Activated CD4-positive, CD25-positive, alpha-beta regulatory T cell treated with anti-CD3 and anti-CD28 coated beads, Interleukin-2, amount 50 U/mL, for 16 hours (primary cell): ENCODE measurements around the gene MBTD1.
"Not testable (repeated sequence)": the region's sequence is repeated elsewhere in the genome, so short reads cannot be mapped to it uniquely, and the experiment has no call there.

Source experiments
- DNase-seq: peaks from one replicate; pipeline ENCODE4 v3.0.0-alpha.2; 2020; ENCODE audit warnings: low read depth, low spot score

MBTD1 gene

GRCh38 chr17:51255673-51256072 is 4.2 kb downstream of the MBTD1 start:
- no peak for DNase-seq

GRCh38 chr17:51251010-51251409 is 8.8 kb downstream of the MBTD1 start:
- DNase-seq: no peak

GRCh38 chr17:51250314-51250840 is 9.5 kb downstream of the MBTD1 start:
- DNase-seq: no peak

GRCh38 chr17:51245535-51245934 is 14.3 kb downstream of the MBTD1 start:
- DNase-seq: no peak

- no peak for DNase-seq
Measured at GRCh38 chr17:51244041-51244440, 15.8 kb downstream of the MBTD1 start.

GRCh38 chr17:51240275-51240674 is 19.6 kb downstream of the MBTD1 start:
- DNase-seq: no peak

- no peak for DNase-seq
Measured at GRCh38 chr17:51238255-51238887, 21.5 kb downstream of the MBTD1 start.

- no peak for DNase-seq
Measured at GRCh38 chr17:51234162-51234561, 25.7 kb downstream of the MBTD1 start.

- no peak for DNase-seq
Measured at GRCh38 chr17:51231999-51232398, 27.9 kb downstream of the MBTD1 start.

GRCh38 chr17:51230306-51230705 is 29.5 kb downstream of the MBTD1 start:
- DNase-seq: no peak

GRCh38 chr17:51229889-51230288 is 30.0 kb downstream of the MBTD1 start:
- DNase-seq: no peak

GRCh38 chr17:51228161-51228560 is 31.7 kb downstream of the MBTD1 start:
- DNase-seq: no peak

GRCh38 chr17:51225523-51225922 is 34.3 kb downstream of the MBTD1 start:
- not testable (repeated sequence) for DNase-seq

GRCh38 chr17:51224402-51225262 is 35.2 kb downstream of the MBTD1 start:
- DNase-seq: no peak

GRCh38 chr17:51221322-51221721 is 38.5 kb downstream of the MBTD1 start:
- no peak for DNase-seq

GRCh38 chr17:51217946-51218345 is 41.9 kb downstream of the MBTD1 start:
- DNase-seq: no peak

GRCh38 chr17:51214920-51215319 is 44.9 kb downstream of the MBTD1 start:
- no peak for DNase-seq

GRCh38 chr17:51203838-51204237 is 56.0 kb downstream of the MBTD1 start:
- no peak for DNase-seq

- no peak for DNase-seq
Measured at GRCh38 chr17:51200846-51201245, 59.0 kb downstream of the MBTD1 start.

- DNase-seq: no peak
Measured at GRCh38 chr17:51200295-51200694, 59.6 kb downstream of the MBTD1 start.

GRCh38 chr17:51197754-51198153 is 62.1 kb downstream of the MBTD1 start:
- DNase-seq: no peak

- no peak for DNase-seq
Measured at GRCh38 chr17:51191895-51192294, 68.0 kb downstream of the MBTD1 start.

- no peak for DNase-seq
Measured at GRCh38 chr17:51189628-51190027, 70.2 kb downstream of the MBTD1 start.
